DMS79 (cell line): ENCODE data around the gene SLC38A3.

Experiments used
- DNase-seq: peaks from one replicate; lab custom pipeline; 2025; lab: John Stamatoyannopoulos, UW

The SLC38A3 gene

GRCh38 chr3:50192124-50192523 is 12.9 kb upstream of the SLC38A3 start:
- DNase-seq, result no peak

DNA sequence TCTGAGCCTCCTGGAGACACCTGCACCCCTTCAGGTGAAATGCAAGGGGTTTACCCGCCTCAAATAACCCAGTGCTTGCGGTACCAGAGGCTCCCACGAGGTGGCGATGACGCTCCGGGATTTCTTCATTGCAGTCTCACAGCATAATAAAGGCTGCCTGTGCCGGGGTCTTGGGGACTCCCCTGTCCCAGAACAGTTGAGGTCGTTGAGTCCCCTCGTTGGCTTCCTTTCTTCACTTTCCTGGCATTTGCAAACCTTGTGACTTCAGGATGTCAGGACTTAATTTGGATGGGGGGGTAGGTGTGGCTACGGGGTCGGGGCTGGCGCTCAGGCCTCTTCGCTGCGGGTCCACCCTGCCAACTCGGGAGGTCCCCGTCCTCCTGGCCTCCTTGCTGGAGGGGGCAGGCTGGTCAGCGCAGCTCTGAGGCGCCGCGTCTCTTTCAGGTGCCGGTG is 12.4 kb upstream of the SLC38A3 start:
- DNase-seq, result peak; percentile 26

GRCh38 chr3:50193286-50193685 is 11.8 kb upstream of the SLC38A3 start:
- no peak for DNase-seq

- DNase-seq, result no peak
Measured at GRCh38 chr3:50193746-50194127, 11.3 kb upstream of the SLC38A3 start.

- no peak for DNase-seq
Measured at GRCh38 chr3:50194128-50194902, 10.8 kb upstream of the SLC38A3 start.

GRCh38 chr3:50194903-50195500 is 10.1 kb upstream of the SLC38A3 start:
- no peak for DNase-seq

DNA sequence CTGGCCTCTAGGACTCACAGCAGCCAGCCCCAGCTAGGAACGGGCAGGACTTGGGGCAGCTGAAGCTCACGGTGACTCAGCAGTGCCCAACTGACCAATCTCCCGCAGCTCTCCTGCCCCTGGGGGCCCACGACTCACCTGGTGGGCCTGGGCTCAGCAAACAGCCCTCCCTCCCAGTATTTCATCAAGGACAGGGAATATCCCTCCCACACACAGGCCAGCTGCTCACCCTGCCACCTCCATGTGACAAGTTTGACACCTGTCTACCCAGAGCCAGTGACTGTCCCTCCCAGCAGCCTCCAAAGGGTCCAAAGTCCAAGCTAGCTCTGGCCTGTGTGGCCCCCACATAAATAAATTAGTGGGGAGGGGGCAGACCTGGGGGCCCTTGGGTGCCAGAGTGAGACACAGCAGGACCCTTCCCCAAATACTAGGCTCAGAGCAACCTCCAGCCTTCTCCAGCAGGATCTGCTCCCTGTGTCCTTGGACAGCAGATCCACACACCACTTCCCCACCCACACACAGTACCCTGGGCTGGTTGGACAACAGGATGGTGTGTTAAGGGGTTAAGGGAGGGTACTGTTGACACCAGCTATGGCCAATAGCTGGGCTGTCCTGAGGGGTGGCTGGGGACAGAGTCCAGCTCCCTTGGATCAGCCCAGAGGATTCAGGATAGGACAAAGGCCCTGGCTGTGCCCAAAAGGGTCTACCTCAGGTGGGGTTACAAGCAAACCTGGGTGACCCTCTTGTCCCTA is 9.4 kb upstream of the SLC38A3 start:
- DNase-seq, result no peak

- no peak for DNase-seq
Measured at GRCh38 chr3:50196253-50196801, 8.7 kb upstream of the SLC38A3 start.

- no peak for DNase-seq
Measured at GRCh38 chr3:50201573-50202315, 3.3 kb upstream of the SLC38A3 start.

DNA sequence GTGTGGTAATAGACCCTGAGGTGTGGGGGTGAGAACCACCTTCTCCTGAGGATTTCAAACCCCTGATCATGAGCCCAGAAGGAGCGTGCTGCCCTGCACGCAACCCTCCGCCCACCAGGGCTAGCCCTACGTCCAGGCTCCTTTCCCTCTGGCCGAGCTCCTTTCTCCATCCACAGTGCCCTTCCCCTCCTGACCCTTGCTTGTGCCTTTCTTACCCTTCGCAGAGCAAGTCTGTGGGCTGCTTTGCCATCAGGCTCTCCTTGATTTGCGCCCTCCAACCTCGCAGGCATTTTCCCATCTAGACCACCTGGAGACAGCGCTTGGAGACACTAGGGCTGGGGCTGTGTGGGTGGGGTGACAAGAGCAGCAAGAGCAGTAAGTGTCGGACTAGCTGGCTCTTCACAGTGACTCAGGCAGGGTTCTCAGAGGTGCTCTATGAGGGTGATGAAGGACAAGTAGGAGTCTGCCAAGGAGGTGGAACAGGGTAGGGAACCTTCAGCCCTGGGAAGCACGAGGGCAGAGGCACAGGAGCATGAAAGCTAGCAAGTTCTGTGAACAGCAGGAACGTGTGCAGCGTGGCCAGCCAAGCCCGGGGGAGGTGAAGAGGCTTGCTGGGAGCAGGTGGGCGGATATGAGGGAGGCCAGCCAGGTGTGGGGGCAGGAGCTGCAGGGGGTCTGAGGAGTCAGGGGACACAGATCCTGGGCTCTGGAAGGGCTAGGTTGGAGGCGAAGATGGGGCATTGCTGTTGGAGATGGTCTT is 2.5 kb upstream of the SLC38A3 start:
- DNase-seq, result no peak

DNA sequence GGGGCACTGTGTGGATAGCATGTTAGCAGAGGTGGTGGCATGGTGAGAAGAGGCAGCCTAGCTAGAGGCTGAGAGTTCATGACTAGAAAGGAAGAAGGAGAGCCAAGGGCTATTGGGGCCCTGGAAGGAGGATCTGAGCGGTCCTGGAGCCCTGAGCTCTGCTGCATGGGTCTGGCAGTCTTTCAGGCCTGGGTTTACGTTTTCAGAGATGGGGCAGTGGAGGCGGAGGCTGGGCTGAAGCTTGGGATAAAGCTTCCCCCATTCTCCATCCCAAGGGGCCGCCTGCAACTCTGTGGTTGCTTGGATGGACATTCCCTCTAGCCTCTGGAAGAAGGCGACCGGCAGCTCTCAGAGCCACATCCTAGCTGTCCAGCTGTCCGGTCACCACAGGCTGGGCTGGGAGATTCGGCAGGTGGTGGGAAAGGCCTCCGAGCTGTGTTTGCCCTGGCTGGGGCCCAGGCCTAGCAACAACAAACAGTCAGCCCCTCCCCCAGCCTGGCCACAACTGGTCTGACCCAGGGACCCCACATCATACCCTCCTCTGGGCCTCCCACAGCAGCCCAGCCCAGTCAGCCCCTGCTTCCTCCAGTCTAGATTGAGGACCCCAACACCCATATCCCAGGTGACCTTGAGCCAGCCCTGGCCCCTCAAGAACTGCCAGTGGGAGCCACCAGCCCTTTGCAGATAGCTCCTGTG is 1.8 kb upstream of the SLC38A3 start:
- no peak for DNase-seq

DNA sequence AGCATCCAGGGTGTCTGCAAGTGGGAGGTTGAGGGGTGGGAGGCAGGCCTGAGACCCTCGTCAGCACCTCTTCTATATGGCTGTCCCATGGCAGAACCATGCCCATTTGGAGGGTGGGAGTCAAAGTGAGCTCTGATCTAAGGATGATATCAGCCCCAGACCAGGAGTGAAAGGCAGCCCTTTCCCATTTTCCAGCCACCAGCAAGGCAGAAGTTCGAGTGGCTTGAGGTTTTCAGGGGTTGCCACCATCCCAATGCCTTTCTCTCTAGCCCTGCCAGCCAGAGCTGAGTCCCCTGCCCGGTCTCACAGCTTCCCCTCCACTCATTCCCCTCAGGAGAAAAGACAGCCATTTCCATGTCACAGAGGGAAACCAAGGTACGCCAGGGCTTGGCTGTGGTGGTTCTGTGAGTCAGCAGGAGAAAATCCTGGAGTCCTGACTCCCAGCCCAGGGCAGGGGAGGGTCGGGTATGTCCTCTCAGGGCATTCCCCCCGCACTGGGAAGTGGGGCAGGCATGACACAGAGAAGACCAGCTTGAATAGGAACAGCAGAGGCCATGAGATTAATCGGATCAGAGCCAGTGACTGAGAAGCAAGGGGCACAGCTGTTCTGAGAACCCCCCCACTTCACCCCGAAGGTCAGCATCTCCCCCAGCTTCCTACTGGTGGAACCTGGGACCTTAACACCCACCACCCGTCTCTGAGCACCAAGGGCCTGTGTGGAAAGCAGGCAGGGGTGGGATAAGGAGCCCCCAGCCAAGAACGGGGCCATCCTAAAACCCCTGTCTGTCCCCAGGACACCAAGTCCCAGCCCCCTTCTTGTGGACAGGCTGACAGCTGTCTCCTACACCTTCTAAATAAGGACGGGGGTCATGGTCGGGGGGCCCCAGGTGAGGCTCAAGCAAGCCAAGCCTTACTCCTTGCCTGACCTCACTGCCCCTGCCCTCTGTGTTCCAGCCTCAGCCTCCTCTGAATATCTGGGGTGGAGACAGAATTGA is 965 bp upstream of the SLC38A3 start:
- DNase-seq, result no peak

DNA sequence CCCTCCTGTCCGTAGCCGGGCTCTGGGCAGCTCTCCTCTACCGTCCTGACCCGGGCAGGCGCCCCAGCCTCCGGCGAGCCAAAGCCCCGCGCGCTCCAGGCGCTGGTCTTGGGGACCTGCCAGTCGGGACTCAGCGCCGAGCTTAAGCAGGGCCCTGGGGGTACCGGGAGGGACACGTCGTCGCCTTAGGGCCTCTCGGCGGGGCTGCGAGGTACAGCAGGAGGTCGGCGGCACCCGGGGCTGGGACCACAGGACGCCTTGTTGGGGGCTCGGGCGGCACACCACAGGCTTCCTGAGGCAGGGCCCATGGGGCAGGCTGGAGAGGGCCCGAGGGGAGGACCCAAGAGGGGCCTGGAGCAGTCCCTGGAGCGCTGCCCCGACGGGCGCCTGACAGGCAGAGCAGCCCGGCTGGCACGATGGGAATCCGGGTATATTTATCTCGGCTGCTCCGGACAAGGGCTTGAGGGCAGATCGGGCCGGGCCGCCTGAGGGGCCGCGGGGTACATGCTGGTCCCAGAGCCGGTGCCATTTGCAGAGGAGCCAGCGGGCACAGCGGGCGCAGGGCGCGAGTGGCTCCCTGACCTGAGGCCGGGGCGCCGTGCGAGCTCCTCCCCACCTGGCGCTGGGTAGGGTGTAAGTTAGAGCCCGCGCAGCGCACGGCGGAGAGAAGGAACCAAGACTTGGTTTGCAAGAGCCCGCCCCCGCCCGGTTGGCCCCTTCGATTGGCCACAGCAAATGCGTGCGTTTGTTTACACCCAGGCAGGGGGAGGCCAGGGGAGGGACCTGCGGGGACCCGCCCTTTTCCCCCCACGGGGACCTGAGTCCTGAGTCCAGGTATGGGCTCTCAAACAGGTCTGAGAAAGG is 574 bp downstream of the SLC38A3 start:
- DNase-seq, result no peak

- no peak for DNase-seq
Measured at GRCh38 chr3:50207359-50208042, 2.4 kb downstream of the SLC38A3 start.

- no peak for DNase-seq
Measured at GRCh38 chr3:50208677-50209344, 3.7 kb downstream of the SLC38A3 start.

DNA sequence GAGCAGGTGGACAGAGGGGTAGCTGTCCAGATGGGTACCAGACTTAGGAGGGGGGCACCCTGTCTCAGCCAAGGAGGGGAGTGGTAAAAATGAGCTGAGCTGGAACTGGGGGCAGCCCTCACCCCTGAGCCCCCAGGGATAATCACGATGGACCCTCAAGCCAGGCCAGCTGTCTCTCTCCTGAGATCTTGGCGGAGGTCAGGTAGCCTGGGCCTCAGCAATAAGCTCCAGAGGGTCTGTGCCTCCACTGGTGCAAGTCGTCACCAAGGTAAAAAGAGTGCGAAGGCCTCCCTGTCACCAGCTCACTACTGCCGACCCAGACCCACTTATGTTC is 5.1 kb downstream of the SLC38A3 start:
- no peak for DNase-seq
